CD14-positive monocyte (primary cell): Measurements from ENCODE around the gene ATP2A1. TPM values are rescaled to one million over a fixed set of nuclear protein-coding genes. Genes with fewer than 3 reads are reported as not detected.
"Not testable (repeated sequence)": the region's sequence is repeated elsewhere in the genome, so short reads cannot be mapped to it uniquely, and the experiment has no call there.

Experiments used
- DNase-seq, 3 donors: peaks; one replicate each; pipeline ENCODE4 v3.0.0-alpha.2; 2011 to 2022
- H2AFZ ChIP-seq: 2 replicates; pipeline ENCODE4 v1.6.0; 2012; ENCODE audit warnings: mild to moderate bottlenecking, low read depth, low read length, inconsistent platforms; ENCODE audit not compliant: insufficient read depth, poor library complexity, severe bottlenecking
- H3K27ac ChIP-seq, 2 donors: 1 replicate in 1 of 2; 2 replicates in 1 of 2; pipeline ENCODE4 v1.5.1; 2012 to 2013; ENCODE audit warnings: low read length in 2 of 2, control low read depth in 1 of 2, inconsistent platforms in 1 of 2, low read depth in 1 of 2, mild to moderate bottlenecking in 1 of 2
- H3K27me3 ChIP-seq, 2 donors: one replicate each; pipeline versions ENCODE4 v1.6.0 to v1.6.1; 2011 to 2013; ENCODE audit warnings: low read length in 2 of 2; ENCODE audit not compliant: control insufficient read depth in 2 of 2, insufficient read depth in 2 of 2
- H3K36me3 ChIP-seq, 2 donors: replicated peaks in 1 of 2; 1 replicate in 1 of 2; 2 replicates in 1 of 2; pipeline versions ENCODE4 v1.5.1 to v1.6.1; 2012 to 2013; ENCODE audit warnings: low read length in 2 of 2, control low read depth in 1 of 2, inconsistent platforms in 1 of 2, mild to moderate bottlenecking in 1 of 2; ENCODE audit not compliant: insufficient read depth in 2 of 2, control insufficient read depth in 1 of 2
- H3K4me1 ChIP-seq, 2 donors: 1 replicate in 1 of 2; 2 replicates in 1 of 2; pipeline versions ENCODE4 v1.5.1 to v1.6.1; 2012 to 2013; ENCODE audit warnings: low read length in 2 of 2, control low read depth in 1 of 2, inconsistent platforms in 1 of 2, mild to moderate bottlenecking in 1 of 2, moderate library complexity in 1 of 2; ENCODE audit not compliant: insufficient read depth in 2 of 2, control insufficient read depth in 1 of 2
- H3K4me2 ChIP-seq: replicated peaks from 2 replicates; pipeline ENCODE3; 2012; ENCODE audit warnings: low read length, moderate library complexity, mild to moderate bottlenecking; ENCODE audit not compliant: poor library complexity, severe bottlenecking; ENCODE audit errors: extremely low read depth
- H3K4me3 ChIP-seq, 3 experiments: fragments of 200-600 bp in 1 of 3; sonication (generic) in 1 of 3; replicated peaks in 1 of 3; 1 replicate in 2 of 3; 2 replicates in 1 of 3; pipeline ENCODE4 v1.5.1; 2011 to 2013; ENCODE audit warnings: low read length in 3 of 3, mild to moderate bottlenecking in 3 of 3, control low read depth in 2 of 3, low read depth in 2 of 3, inconsistent platforms in 1 of 3, moderate library complexity in 1 of 3
- H3K79me2 ChIP-seq: 2 replicates; pipeline ENCODE4 v1.6.0; 2012; ENCODE audit warnings: mild to moderate bottlenecking, control low read depth, inconsistent platforms, low read length, moderate library complexity; ENCODE audit not compliant: insufficient read depth
- H3K9ac ChIP-seq: 2 replicates; pipeline ENCODE4 v1.6.0; 2017; ENCODE audit warnings: low read length, mild to moderate bottlenecking; ENCODE audit not compliant: insufficient read depth, poor library complexity, severe bottlenecking
- H3K9me3 ChIP-seq, 2 donors: replicated peaks in 1 of 2; 1 replicate in 1 of 2; 2 replicates in 1 of 2; pipeline versions ENCODE4 v1.5.1 to v1.6.1; 2012 to 2013; ENCODE audit warnings: low read length in 2 of 2, control low read depth in 1 of 2; ENCODE audit not compliant: control insufficient read depth in 1 of 2, insufficient read depth in 1 of 2
- H4K20me1 ChIP-seq: 2 replicates; pipeline ENCODE4 v1.6.0; 2012; ENCODE audit warnings: mild to moderate bottlenecking, low read length, control low read depth, moderate library complexity; ENCODE audit not compliant: insufficient read depth
- H3K27ac Mint-ChIP-seq, 7 donors: one replicate each; pipeline ENCODE4 v1.8.0; 2020; ENCODE audit warnings: mild to moderate bottlenecking in 7 of 7, mixed read lengths in 7 of 7, moderate library complexity in 6 of 7, inconsistent platforms in 2 of 7
- H3K27me3 Mint-ChIP-seq, 3 donors: one replicate each; pipeline ENCODE4 v1.8.0; 2021 to 2022; ENCODE audit warnings: low read depth in 3 of 3, mild to moderate bottlenecking in 3 of 3, mixed read lengths in 3 of 3, moderate library complexity in 3 of 3, inconsistent platforms in 1 of 3
- H3K36me3 Mint-ChIP-seq, 2 donors: one replicate each; pipeline ENCODE4 v1.8.0; 2020; ENCODE audit warnings: mixed read lengths in 2 of 2, inconsistent platforms in 1 of 2, mild to moderate bottlenecking in 1 of 2
- H3K4me1 Mint-ChIP-seq: one replicate; pipeline ENCODE4 v1.8.0; 2020; ENCODE audit warnings: mild to moderate bottlenecking, mixed read lengths
- H3K4me3 Mint-ChIP-seq, 2 donors: one replicate each; pipeline ENCODE4 v1.8.0; 2020; ENCODE audit warnings: mild to moderate bottlenecking in 2 of 2, mixed read lengths in 2 of 2, moderate library complexity in 1 of 2
- H3K9me3 Mint-ChIP-seq, 7 donors: one replicate each; pipeline ENCODE4 v1.8.0; 2020 to 2022; ENCODE audit warnings: mixed read lengths in 7 of 7, mild to moderate bottlenecking in 6 of 7, moderate library complexity in 6 of 7, inconsistent platforms in 2 of 7
- CTCF ChIP-seq: fragments of 200-600 bp; IDR thresholded peaks from one replicate; pipeline ENCODE4 v1.8.0; 2022; ENCODE audit warnings: antibody characterized with exemption, mild to moderate bottlenecking
- whole genome bisulfite sequencing: methylation state at CpG from one replicate; pipeline ENCODE4 v1.1.5; 2013; ENCODE audit warnings: missing lambda C conversion rate; ENCODE audit not compliant: insufficient coverage; 5-methylcytosine and 5-hydroxymethylcytosine counted together
- intact Hi-C, 2 donors: fragments of 100-400 bp; cut with micrococcal nuclease; formaldehyde crosslinking; loops; one replicate each; pipeline versions ENCODE4 v1.15.0 to v1.15.1; 2023
- polyA plus RNA-seq, 3 donors: library from polyadenylated mRNA; depleted of rRNA in 1 of 3; unstranded in 2 of 3; stranded (reverse) in 1 of 3; fragments of 300-500 nt in 2 of 3; fragments of >200 nt in 1 of 3; fragmentation: Illumina TruSeq in 2 of 3; gene quantifications; 1 replicate in 2 of 3; 2 replicates in 1 of 3; pipeline ENCODE4 v1.2.3, GENCODE V29; 2012 to 2021

The ATP2A1 gene
- polyA plus RNA-seq, 3 donors, result 0.57 TPM; not detected in 2

- peaks cover 30% of the 10 kb centered on the region for H4K20me1 ChIP-seq
- no peaks in the 10 kb centered on the region for H3K9me3 ChIP-seq
- no peak overlapping the region for H2AFZ ChIP-seq
- H3K36me3 ChIP-seq, result peaks cover 55 to 57% of the 10 kb centered on the region in 2 donors
- peaks cover 0 to 2% (median 0%) of the 10 kb centered on the region in 7 donors for H3K9me3 Mint-ChIP-seq
- peaks cover 19 to 26% of the 10 kb centered on the region in 2 donors for H3K4me1 ChIP-seq
- DNase-seq, result no peak
- peak overlapping the region in 1 of 7 donors; percentile 26 for H3K27ac Mint-ChIP-seq
- H3K4me2 ChIP-seq, result no peak overlapping the region
- H3K4me3 Mint-ChIP-seq, result no peak overlapping the region
- no peaks in the 10 kb centered on the region for H3K27me3 ChIP-seq
- 98% methylated on average over 7 of the region's 13 CpGs for WGBS
- H3K4me3 ChIP-seq, result no peak overlapping the region
- no peak for TF ChIP-seq CTCF
- H3K27me3 Mint-ChIP-seq, result peaks cover 0 to 2% (median 0%) of the 10 kb centered on the region in 3 donors
- no peak overlapping the region for H3K9ac ChIP-seq
- intact Hi-C loops, result no loop called here
- H3K4me1 Mint-ChIP-seq, result peaks cover 20% of the 10 kb centered on the region
- no peak overlapping the region for H3K27ac ChIP-seq
- H3K36me3 Mint-ChIP-seq, result peaks cover 47 to 57% of the 10 kb centered on the region in 2 donors
- peaks cover 46% of the 10 kb centered on the region for H3K79me2 ChIP-seq
Observed at GRCh38 chr16:28867241-28867640, 11.0 kb upstream of the ATP2A1 start.

GRCh38 chr16:28867646-28868045 lies 10.6 kb upstream of the ATP2A1 start:
- H3K4me3 ChIP-seq, intact Hi-C loops, H3K27ac ChIP-seq, H3K27me3 ChIP-seq, H3K9me3 ChIP-seq, H2AFZ ChIP-seq, H3K4me2 ChIP-seq, H3K9me3 Mint-ChIP-seq, DNase-seq, H3K27me3 Mint-ChIP-seq, H3K27ac Mint-ChIP-seq, H3K4me3 Mint-ChIP-seq, H3K9ac ChIP-seq: not testable (repeated sequence)
- Mint-ChIP-seq H3K36me3 (peaks cover 50 to 61% of the 10 kb centered on the region in 2 donors), H3K4me1 (peaks cover 20% of the 10 kb centered on the region)
- Histone ChIP-seq H3K79me2 (peaks cover 43% of the 10 kb centered on the region), H3K36me3 (peaks cover 59 to 60% of the 10 kb centered on the region in 2 donors), H4K20me1 (peaks cover 30% of the 10 kb centered on the region), H3K4me1 (peaks cover 15 to 22% of the 10 kb centered on the region in 2 donors)
- WGBS, result 94% methylated on average over 8 of the region's 9 CpGs
